GM04503 (cell line): ENCODE results near the gene MRPL39.

ENCODE experiments used
- DNase-seq: peaks from one replicate; pipeline ENCODE4 v3.0.0-alpha.2; 2012; ENCODE audit warnings: low read depth

MRPL39 gene

DNA sequence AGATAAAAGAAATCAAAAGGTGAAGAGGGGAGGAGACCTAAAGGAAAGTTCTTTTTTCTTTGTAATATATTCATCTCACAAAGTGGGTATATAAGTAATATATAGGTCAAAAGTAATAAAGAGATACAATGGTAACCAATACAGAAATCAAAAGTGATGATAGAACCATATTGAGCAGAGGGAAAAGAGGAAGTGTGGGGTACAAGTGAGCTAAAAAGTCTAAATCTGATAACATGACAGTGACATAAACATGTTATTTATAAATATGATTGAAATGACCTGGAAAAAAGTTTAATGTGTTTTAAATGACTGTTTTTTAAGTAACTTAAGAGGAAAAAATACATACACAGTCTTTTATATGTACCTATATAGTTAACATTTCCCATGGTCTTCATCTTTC, 70.5 kb downstream of the MRPL39 start:
- DNase-seq: no peak

DNA sequence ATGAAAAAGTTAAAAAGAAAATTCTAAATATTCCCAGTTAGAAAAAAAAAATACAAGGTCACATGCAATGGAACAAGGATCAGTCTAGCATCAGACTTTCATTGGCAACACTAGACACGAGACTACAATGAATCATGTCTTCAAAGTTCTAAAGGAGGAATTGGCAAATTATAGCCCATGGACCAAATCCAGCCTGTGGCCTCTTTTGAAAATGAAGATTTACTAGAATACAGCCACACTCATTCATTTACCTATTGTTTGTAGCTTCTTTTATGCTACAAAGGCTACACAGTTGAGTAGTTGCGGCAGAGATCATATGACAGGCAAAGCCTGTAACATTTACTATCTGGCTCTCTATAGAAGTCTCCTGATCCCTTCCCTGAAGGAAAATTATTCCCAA, 71.4 kb downstream of the MRPL39 start:
- DNase-seq: no peak
